Heart left ventricle (tissue), 13 donors: ENCODE data around the gene PCK2.

ENCODE experiments used
- CTCF ChIP-seq, 12 donors: fragments of 200-600 bp; sonication (generic) in 4 of 12; IDR thresholded peaks; one replicate each; pipeline versions ENCODE4 v1.5.0 to v1.8.0; 2018 to 2022; ENCODE audit warnings: antibody characterized with exemption in 12 of 12, mild to moderate bottlenecking in 5 of 12
- POLR2A ChIP-seq, 2 donors: fragments of 450-650 bp; IDR thresholded peaks; one replicate each; pipeline ENCODE4 v1.6.1; 2017; ENCODE audit warnings: antibody characterized with exemption in 2 of 2, mild to moderate bottlenecking in 2 of 2, moderate library complexity in 2 of 2
- donor health status: ischemic (EF 13 %, LVEDD 7.1; RV severe dilation, severe dysfunction).
- donor health status: DM: no; HTN: yes; CAD: no.
- donor health status: DM: no; HTN: no; CAD: no.
- donor health status: ischemic (EF 25% LVEDD 6.9; RV normal size, moderate dysfunction).
- donor health status: ischemic (EF 25% LVEDD 5.7; RV mildly dilated, moderate dysfunction).
- donor health status: ischemic (EF 35%, LVEDD 5.7; RV mildly dilated, moderate dysfunction).
- donor health status: nonischemic (EF 11% LVEDD 7.7; RV severe dilation, severe dysfunction).
- donor health status: DM: yes; HTN: yes; CAD: no.
- donor health status: PGD.
- donor health status: ischemic (EF 29% LVEDD 5.4; RV normal size, mild dysfunction).
- donor health status: nonischemic (EF 23%, LVEDD 6.1; RV moderate dilation, normal function).

- TF ChIP-seq CTCF (IDR thresholded peaks at IDR 0.05) (no peak), POLR2A (IDR thresholded peaks at IDR 0.05) (no peak)
Observed at GRCh38 chr14:24130717-24131548, 36.8 kb downstream of the PCK2 start.
